HG03460 (cell line): ENCODE data around the gene PI4KA.
"Not testable (repeated sequence)": the region's sequence is repeated elsewhere in the genome, so short reads cannot be mapped to it uniquely, and the experiment has no call there.

ENCODE experiments used
- ATAC-seq: cut with Tn5 transposase; IDR thresholded peaks from one replicate; pipeline ENCODE4 v1.9.1; 2021; ENCODE audit not compliant: unreplicated experiment

PI4KA gene

DNA sequence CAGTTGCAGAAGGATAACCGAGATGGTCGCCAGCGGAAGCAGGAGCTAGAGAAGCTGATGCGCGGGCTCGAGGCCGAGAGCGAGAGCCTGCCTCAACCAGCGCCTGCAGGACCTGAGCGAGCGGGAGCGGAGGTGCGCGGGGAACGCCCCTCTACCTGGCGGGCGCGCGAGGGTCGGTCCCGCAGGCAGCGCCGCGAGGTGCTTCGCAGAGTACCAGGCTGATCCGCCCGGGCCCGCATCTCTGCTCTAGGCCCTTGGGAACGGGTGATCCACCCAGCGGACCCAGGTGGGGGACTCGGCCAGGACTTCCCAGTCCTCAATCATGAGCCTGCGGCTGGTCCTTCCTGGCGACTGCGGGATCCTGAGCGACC, 156.5 kb downstream of the PI4KA start:
- peak; percentile 7 for ATAC-seq

DNA sequence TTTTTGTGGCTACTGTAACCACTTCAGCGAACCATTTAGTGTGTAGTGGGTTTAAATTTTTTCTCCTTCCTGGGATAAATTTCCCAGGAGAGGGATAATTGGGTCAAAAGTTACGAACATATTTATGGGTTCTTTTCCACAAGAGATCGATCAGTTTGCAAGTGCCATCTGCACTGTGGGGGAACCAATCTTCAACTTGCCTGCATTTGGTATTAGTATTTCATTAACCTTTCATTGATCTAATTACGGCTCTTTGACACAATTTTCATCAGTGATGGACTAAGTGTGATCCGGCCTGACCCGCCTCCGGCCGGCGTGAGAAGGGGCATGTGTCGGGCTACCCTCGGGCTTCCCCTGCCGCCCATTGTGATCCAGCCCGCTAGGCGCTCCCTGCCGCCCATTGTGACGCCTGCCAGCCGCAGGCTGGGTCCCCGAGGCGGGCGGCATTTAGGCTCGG, 156.9 kb downstream of the PI4KA start:
- ATAC-seq = peak; percentile 4

DNA sequence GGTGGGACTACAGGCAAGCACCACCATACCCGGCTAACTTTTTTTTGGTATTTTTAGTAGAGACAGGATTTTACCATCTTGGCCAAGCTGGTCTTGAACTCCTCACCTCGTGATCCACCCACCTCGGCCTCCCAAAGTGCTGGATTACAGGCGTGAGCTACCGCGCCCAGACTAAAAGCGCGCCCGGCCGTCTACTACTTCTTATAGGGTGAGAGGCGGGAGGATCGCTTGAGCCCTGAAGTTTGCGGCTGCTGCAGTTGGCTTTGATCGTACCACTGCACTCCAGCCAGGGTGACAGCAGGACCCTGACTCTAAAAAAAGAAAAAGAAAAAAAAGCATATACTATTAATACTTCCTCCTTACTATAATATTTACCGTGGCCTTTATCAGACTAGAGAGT, 158.3 kb downstream of the PI4KA start:
- not testable (repeated sequence) for ATAC-seq

DNA sequence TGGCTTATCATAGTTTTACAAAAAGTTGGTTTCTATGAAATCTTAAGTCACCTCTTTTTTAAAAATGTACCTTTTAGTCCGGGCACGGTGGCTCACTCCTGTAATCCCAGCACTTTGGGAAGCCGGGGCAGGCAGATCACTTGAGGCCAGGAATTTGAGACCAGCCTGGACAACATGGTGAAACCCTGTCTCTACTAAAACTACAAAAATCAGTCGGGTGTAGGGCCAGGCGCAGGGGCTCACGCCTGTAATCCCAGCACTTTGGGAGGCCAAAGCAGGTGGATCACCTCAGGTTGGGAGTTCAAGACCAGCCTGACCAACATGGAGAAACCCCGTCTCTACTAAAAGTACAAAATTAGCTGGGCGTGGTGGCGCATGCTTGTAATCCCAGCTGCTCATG, 158.8 kb downstream of the PI4KA start:
- not testable (repeated sequence) for ATAC-seq

DNA sequence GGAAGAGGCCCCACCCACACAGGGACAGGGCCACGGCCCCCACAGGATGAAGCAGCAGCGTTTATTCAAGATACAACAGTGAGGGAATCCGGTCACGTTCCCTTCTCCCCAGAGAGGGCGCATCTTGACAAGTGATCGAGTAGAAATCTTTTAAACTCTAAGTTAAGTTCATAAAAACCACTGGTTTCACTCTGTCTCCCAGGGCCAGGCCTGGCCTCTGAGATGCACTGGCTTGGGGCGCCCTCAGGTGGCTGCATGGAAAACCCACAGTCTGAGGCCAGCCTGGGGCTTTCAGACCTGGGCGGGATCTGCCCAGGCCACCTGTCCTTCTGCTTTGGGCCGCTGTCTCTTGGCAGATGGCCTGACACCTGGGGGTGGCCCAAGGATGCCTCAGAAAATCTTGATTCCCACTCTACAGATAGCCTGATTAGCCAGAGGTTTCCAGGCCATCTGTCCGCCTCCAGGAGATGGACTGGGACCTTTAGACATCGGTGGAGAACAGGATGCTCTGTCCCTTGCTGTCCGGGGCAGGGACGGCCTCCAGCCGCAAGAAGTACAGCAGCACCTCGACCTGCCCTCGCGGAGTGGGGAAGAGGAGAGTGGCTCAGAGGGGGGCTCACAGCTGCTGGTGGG, 161.0 kb downstream of the PI4KA start:
- not testable (repeated sequence) for ATAC-seq

DNA sequence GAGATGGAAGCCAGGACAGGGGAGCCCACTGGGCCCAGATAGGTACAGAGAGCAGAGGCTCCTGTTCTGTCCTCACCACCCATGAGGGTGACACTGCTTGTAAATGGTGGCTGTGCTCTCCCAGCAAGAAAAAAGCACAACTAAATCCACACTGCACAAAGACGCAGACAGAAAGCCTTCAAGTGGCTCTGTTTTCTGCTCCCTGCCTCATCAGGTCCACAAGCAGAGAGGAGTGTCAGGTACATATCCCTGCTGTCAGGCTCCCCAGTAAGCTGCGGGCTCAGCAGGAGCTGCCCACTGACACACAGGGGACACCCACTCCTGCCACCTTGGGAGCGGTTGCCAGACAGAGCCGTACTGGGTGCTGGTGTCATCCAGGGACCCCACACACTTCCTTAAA, 162.6 kb downstream of the PI4KA start:
- not testable (repeated sequence) for ATAC-seq

DNA sequence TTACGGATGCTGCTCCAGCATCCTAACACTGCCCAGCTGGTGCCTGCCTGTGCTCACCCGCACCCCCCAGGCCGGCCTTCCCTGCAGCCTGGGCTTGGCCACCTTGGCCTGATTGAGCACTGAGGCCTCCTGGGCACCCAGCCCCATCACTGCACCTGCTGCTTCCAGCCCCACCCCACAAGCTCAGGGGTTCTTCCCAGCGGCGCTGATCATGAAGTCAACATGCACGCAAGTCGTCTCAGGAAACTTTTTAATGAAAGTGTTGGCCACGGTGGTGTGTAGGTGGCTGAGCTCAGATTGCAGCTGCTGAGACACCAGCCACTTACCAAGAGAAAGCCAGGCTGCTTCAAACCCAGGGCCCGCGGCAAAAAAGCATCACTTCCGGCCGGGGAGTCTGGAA, 163.4 kb downstream of the PI4KA start:
- not testable (repeated sequence) for ATAC-seq

DNA sequence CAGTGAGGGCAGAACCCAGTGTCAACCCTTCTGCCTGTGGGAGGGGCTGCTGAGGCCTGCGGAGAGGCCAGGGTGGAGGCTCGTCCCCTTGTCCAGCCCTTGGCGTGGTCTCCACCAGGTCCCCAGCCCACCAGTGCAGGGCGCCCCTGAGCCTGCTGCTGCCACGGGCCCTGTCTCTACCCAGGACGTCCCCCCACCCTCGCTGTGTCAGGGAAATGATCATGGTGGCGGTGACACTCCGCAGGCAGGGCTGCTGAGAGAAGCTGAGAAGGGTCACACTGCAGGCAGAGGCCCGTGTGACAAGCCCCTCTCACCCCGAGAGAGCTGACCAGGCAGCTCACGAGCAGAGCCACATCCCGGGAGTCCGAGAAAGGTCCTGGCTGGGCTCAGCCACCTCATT, 164.4 kb downstream of the PI4KA start:
- ATAC-seq = not testable (repeated sequence)

DNA sequence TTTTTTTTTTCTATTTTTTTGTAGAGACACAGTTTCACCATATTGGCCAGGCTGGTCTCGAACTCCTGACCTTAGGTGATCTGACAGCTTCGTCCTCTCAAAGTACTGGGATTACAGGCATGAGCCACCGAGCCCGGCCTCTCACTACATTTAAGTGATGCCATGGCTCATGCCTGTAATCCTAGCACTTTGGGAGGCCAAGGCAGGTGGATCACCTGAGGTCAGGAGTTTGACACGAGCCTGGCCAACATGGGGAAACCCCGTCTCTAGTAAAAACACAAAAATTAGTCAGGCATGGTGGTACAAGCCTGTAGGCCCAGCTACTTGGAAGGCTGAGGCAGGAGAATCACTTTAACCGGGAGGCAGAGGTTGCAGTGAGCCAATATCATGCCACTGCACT, 165.7 kb downstream of the PI4KA start:
- not testable (repeated sequence) for ATAC-seq

DNA sequence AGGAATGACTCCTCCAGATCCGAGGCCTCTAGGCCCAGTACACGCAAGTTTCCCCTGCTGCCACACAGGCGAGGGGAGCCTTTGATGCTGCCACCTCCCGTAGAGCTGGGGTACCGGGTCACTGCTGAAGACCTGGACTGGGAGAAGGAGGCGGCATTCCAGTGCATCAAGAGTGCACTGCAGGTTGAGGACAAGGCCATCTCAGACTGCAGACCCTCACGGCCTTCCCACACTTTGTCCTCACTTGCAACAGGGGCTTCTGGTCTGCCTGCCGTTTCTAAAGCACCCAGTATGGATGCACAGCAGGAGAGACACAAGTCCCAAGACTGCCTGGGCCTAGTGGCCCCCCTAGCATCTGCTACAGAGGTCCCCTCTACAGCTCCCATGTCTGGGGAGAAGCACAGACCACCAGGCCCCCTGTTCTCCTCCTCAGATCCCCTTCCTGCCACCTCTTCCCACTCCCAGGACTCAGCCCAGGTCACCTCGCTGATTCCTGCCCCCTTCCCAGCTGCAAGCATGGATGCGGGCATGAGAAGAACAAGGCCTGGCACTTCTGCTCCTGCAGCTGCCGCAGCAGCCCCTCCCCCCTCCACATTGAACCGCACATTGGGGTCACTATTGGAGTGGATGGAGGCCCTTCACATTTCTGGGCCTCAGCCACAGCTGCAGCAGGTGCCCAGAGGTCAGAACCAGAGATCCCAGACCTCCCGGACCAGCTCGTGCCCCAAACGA, 167.9 kb downstream of the PI4KA start:
- ATAC-seq = not testable (repeated sequence)

DNA sequence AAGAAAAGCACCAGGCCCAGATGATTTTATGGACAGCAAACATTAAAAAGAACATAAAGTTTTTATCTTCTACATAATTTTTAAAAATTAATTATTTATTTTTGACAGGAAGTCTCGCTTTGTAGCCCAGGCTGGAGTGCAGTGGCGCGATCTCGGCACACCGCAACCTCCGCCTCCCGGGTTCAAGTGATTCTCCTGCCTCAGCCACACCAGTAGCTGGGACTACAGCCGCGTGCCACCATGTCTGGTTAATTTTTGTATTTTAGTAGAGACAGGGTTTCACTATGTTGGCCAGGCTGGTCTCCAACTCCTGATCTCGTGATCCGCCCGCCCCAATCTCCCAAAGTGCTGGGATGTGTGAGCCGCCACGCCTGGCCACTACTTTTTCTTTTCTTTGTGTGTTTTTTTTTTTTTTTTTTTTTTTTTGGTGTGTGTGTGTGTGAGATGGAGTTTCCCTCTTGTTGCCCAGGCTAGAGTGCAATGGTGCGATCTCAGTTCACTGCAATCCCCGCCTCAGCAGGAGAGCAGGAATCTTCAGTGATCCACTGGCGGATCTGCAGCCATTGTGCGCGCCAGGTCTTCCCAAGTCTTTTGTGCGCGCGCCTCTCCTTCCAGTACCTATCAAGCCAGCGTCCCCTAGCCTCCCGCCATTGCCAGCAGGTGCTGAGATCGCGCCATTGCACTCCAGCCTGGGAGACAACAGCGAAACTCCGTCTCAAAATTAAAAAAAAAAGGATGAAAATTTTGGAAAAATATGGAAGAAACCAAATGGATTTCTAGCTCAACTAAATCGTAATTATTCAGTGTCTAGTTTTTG, 171.0 kb downstream of the PI4KA start:
- not testable (repeated sequence) for ATAC-seq

DNA sequence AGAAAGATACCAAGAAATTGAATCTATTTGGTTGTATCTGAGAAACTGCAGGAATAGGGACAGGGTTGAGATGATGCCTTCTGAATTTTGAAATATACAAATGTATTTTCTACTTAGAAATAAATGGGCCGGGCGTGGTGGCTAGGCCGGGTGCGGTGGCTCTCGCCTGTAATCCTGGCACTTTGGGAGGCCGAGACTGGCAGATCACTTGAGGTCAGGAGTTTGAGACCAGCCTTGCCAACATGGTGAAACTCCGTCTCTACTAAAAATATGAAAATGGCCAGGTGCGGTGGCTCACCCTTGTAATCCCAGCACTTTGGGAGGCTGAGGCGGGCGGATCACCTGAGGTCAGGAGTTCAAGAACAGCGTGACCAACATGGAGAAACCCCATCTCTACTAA, 172.8 kb downstream of the PI4KA start:
- ATAC-seq = not testable (repeated sequence)

DNA sequence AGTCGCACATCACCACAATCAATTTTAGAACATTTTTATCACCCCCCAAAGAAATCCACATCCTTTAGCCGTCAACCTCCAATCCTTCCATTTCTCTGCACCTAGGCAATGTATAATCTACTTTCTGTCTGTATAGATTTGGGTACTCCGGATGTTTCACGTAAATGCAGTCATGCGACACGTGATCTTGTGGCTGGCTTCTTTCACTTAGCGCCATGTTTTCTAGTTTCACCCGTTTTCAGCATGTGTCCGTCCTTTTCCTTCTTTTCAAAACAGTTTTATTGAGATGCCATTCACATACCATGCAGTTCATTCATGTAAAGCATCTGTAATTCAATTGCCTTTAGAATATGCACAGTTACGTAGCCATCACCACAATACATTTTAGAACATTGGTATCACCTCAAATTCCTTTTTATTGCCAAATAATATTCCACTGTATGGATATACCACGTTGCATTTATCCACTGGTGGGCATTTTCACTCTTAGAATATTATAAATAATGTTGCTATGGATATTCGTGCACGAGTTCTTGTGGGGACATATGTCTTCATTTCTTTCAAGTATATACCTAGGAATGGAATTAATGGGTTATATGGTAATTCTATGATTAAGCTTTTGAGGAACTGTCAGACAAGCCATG, 179.7 kb downstream of the PI4KA start:
- ATAC-seq = not testable (repeated sequence)

DNA sequence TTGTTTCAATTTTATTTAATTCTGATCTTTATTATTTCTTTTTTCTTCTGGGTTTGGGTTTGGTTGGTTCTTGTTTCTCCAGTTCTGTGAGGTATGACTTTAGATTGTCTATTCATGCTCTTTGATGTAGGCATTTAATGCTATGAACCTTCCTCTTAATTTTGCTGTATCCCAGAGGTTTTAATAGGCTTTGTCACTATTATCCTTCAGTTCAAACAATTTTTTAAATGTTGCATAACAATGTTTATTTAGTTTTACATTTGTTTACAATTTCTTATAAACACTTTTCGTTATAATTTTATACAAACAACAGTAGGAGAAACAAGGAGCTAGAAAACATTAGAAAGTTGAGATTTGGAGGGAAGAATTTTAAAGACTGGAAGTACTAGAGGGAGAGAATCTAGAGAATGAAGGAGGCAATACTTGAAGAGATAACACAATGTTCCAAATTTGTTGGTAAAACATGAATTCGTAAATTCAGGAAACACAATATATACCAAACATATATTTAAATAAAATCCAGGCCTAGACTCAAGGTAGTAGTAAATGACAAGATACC, 180.8 kb downstream of the PI4KA start:
- no peak for ATAC-seq

DNA sequence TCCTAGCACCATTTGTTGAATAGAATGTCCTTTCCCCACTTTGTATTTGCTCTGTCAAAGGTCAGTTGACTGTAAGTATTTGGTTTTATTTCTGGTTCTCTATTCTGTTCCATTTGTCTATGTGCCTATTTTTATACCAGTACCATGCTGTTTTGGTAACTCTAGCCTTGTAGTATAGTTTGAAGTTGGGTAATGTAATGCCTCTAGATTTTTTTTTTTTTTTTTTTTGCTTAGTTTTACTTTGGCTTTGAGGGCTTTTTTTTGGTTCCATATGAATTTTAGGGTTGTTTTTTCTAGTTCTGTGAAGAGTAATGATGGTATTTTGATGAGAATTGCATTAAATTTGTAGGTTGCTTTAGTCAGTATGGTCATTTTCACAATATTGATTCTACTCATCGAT, 183.0 kb downstream of the PI4KA start:
- not testable (repeated sequence) for ATAC-seq

DNA sequence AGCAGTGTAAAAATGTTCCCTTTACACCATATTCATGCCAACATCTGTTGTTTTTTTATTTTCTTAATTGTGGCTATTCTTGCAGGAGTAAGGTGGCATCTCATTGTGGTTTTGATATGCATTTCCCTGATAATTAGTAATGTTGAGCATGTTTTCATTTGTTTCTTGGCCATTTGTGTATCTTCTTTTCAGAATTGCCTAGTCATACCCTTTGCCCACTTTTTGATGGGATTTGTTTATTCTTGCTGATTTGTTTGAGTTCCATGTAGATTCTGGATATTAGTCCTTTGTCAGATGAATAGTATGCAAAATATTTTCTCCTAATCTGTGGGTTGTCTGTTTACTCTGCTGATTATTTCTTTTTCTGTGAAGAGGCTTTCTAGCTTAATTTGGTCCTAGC, 183.6 kb downstream of the PI4KA start:
- no peak for ATAC-seq

DNA sequence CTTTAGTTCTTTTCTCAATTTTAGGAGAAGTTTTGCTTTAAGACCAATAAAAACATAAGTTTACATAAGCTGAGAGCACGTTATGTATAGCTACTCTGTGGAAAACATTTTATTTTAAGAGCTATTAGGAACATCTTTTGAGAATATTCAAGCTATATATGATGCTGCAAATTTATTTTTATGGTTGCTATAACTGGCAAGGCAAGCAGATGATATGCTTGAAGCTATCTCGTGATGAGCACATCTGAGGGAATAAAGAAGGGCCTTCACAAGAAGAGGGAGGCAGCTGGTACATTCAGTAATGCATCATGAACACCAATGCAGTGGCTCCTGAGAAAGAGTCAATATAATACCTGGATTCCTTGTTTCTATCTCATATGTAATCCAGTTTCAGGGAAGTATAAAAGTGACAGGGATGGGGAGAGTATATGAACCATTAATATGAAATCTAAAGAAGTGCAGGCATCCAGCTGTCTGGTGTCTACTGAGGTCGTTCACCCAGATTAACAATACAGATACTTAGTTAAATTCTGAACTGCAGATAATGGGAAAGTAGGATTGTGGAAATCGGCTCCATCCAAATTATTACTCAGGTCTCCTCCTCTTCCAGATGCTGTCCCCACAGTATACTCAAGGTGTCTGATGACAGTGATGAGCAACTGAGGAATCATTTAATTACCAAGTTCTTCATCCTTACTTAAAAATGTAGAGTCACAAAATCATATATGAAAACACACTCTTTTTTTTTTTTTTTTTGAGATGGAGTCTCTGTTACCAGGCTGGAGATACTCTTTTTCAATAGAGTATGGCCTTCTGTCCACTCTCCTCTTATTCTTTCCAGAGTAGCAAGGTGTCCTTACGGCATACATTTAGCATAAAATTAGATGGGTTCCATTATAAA, 185.1 kb downstream of the PI4KA start:
- ATAC-seq = no peak

DNA sequence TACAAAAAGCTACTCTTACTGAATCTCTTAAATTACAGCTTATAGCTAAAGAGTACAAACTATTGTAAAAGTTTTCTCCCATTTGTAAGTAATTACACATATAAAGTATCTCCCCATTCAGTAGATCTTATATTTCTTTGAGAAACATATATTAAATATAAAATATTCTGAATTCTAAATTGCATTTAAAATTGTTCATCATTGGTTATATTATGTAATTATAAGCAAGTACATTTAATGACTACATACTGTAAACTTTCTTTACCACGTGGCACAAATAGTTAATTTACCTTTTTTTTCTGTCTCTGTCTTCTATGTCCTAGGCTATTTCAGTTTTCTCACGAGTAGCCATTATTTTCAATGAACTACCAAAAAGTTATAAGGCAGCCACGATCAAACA, 185.9 kb downstream of the PI4KA start:
- ATAC-seq = no peak

DNA sequence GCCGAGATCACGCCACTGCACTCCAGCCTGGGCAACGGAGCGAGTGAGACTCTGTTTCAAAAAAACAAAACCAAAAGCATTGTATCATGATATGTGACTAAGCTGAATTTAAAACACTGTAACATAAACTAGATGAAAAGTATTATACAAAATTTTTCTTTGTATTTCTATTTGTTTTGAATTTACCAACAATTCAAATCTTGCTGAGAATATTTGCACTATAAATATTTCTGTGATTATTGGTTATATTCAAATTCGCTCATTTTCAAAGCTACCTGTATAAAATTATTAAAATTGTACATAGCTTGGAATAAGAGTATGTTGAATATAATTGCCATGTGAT, 186.6 kb downstream of the PI4KA start:
- ATAC-seq = no peak
